Ishikawa (cell line): Measurements from ENCODE around the gene ERICH4.

Source experiments
- CEBPB ChIP-seq: IDR thresholded peaks from 2 replicates; pipeline ENCODE4 v1.6.1; 2012
- CREB1 ChIP-seq: IDR thresholded peaks from 2 replicates; pipeline ENCODE4 v1.6.1; 2012; ENCODE audit warnings: low read depth
- EGR1 ChIP-seq: IDR thresholded peaks from 2 replicates; pipeline ENCODE4 v1.6.1; 2012
- EP300 ChIP-seq: IDR thresholded peaks from 2 replicates; pipeline ENCODE4 v1.6.1; 2012; ENCODE audit warnings: borderline replicate concordance
- FOXM1 ChIP-seq: IDR thresholded peaks from 2 replicates; pipeline ENCODE4 v1.6.1; 2012; ENCODE audit warnings: low read depth, borderline replicate concordance
- NFIC ChIP-seq: IDR thresholded peaks from 2 replicates; pipeline ENCODE4 v1.6.1; 2012
- RAD21 ChIP-seq: IDR thresholded peaks from 2 replicates; pipeline ENCODE4 v1.6.1; 2012; ENCODE audit warnings: low read depth
- TAF1 ChIP-seq: IDR thresholded peaks from 2 replicates; pipeline ENCODE4 v1.6.1; 2012; ENCODE audit warnings: low read depth, mild to moderate bottlenecking
- TCF12 ChIP-seq: IDR thresholded peaks from 2 replicates; pipeline ENCODE4 v1.6.1; 2012; ENCODE audit warnings: low read depth
- TEAD4 ChIP-seq: IDR thresholded peaks from 2 replicates; pipeline ENCODE4 v1.6.1; 2012
- USF1 ChIP-seq: IDR thresholded peaks from 2 replicates; pipeline ENCODE4 v1.6.1; 2012
- YY1 ChIP-seq: IDR thresholded peaks from 2 replicates; pipeline ENCODE4 v1.6.1; 2012; ENCODE audit warnings: low read depth
- ZBTB7A ChIP-seq: IDR thresholded peaks from 2 replicates; pipeline ENCODE4 v1.6.1; 2012; ENCODE audit warnings: low read depth
- TF ChIP-seq, protein P1 (sequence below): IDR thresholded peaks from 2 replicates; pipeline ENCODE4 v1.6.1; 2012; ENCODE audit warnings: low read depth, mild to moderate bottlenecking
- TF ChIP-seq, protein P2 (sequence below): IDR thresholded peaks from 2 replicates; pipeline ENCODE4 v1.6.1; 2012

Gene ERICH4

DNA sequence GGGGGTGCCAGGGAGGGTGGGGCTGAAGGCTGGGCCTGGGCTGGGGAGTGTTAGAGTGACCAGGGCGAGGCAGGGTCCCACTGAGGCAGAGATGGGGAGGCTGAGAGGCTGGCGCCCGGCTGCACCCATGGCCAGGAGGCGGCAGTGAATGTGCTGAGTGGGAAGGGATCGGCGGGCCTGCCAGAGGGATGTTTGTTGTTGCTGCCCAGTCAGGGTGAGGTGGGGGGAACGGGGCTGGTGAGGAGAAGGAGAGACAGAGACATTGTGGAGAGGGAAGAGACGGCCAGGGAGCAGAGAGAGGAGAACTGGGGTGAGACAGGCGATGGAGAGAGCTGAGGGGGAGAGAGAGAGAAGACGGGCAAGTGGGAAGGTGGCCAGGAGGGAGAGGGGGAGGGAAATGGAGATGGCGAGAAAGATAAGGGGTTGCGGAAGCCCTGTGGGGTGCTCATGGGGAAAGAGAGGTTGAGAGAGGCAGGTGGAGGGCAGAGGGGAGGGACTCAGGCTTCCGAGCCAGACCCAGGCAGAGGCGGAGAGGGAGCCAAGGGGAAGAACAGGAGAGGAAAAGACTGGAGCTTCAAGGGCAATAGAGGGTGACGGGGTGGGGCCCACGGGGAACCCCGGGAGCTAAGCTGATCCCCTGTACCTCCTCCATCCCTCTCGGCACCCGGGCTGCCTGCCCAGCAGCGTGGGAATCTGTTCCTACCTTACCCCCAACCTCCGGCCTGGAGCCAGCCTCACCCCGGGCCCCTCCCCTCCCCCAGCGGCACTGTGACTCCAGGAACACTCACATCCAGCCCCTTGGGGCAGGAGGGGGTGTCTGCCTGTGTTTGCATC lies 15.1 kb upstream of the ERICH4 start:
- no peak for TF ChIP-seq EGR1
- TF ChIP-seq TAF1: no peak
- TF ChIP-seq ZBTB7A: no peak
- no peak for TF ChIP-seq USF1
- TF ChIP-seq CREB1: no peak
- TF ChIP-seq, protein P1, sequence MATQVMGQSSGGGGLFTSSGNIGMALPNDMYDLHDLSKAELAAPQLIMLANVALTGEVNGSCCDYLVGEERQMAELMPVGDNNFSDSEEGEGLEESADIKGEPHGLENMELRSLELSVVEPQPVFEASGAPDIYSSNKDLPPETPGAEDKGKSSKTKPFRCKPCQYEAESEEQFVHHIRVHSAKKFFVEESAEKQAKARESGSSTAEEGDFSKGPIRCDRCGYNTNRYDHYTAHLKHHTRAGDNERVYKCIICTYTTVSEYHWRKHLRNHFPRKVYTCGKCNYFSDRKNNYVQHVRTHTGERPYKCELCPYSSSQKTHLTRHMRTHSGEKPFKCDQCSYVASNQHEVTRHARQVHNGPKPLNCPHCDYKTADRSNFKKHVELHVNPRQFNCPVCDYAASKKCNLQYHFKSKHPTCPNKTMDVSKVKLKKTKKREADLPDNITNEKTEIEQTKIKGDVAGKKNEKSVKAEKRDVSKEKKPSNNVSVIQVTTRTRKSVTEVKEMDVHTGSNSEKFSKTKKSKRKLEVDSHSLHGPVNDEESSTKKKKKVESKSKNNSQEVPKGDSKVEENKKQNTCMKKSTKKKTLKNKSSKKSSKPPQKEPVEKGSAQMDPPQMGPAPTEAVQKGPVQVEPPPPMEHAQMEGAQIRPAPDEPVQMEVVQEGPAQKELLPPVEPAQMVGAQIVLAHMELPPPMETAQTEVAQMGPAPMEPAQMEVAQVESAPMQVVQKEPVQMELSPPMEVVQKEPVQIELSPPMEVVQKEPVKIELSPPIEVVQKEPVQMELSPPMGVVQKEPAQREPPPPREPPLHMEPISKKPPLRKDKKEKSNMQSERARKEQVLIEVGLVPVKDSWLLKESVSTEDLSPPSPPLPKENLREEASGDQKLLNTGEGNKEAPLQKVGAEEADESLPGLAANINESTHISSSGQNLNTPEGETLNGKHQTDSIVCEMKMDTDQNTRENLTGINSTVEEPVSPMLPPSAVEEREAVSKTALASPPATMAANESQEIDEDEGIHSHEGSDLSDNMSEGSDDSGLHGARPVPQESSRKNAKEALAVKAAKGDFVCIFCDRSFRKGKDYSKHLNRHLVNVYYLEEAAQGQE: no peak
- TF ChIP-seq RAD21: no peak
- TF ChIP-seq FOXM1: no peak
- no peak for TF ChIP-seq TCF12

GRCh38 chr19:41428481-41428859 lies 14.5 kb upstream of the ERICH4 start:
- no peak for TF ChIP-seq CEBPB
- TF ChIP-seq EP300: no peak
- TF ChIP-seq ZBTB7A: no peak
- TF ChIP-seq CREB1: no peak
- TF ChIP-seq NFIC: no peak
- no peak for TF ChIP-seq RAD21
- TF ChIP-seq TEAD4: no peak
- TF ChIP-seq, protein P2, sequence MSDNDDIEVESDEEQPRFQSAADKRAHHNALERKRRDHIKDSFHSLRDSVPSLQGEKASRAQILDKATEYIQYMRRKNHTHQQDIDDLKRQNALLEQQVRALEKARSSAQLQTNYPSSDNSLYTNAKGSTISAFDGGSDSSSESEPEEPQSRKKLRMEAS: no peak
- TF ChIP-seq FOXM1: no peak
- TF ChIP-seq YY1: no peak
- TF ChIP-seq, protein P1: no peak
- no peak for TF ChIP-seq USF1

- TF ChIP-seq YY1: no peak
- TF ChIP-seq EGR1: no peak
- no peak for TF ChIP-seq CREB1
- no peak for TF ChIP-seq CEBPB
- no peak for TF ChIP-seq NFIC
- no peak for TF ChIP-seq TAF1
- TF ChIP-seq TCF12: no peak
- no peak for TF ChIP-seq TEAD4
- no peak for TF ChIP-seq ZBTB7A
- TF ChIP-seq EP300: no peak
- no peak for TF ChIP-seq FOXM1
- TF ChIP-seq, protein P1: no peak
- TF ChIP-seq RAD21: no peak
- TF ChIP-seq USF1: no peak
- TF ChIP-seq, protein P2: no peak
Measured at GRCh38 chr19:41430922-41431321, 12.0 kb upstream of the ERICH4 start.
